WERI-Rb-1 (cell line): ENCODE data around the gene GRIK3.

Source experiments
- DNase-seq: peaks from one replicate; pipeline ENCODE4 v3.0.0-alpha.2; 2020
- H3K27ac ChIP-seq: fragments of 250-450 bp; sonication (Bioruptor Pico); 2 replicates; pipeline ENCODE4 v1.5.1; 2020; ENCODE audit warnings: mild to moderate bottlenecking, moderate library complexity
- H3K27me3 ChIP-seq: fragments of 250-450 bp; sonication (Bioruptor Pico); 2 replicates; pipeline ENCODE4 v1.5.1; 2021; ENCODE audit warnings: mild to moderate bottlenecking, low read depth, moderate library complexity; ENCODE audit not compliant: insufficient read depth, severe bottlenecking
- H3K36me3 ChIP-seq: fragments of 250-450 bp; sonication (Bioruptor Pico); 2 replicates; pipeline ENCODE4 v1.5.1; 2020; ENCODE audit warnings: mild to moderate bottlenecking, moderate library complexity
- H3K4me3 ChIP-seq: 2 replicates; pipeline ENCODE4 v1.5.1; 2011; ENCODE audit warnings: low read depth, mild to moderate bottlenecking, control low read depth, low read length
- H3K9me3 ChIP-seq: fragments of 250-450 bp; sonication (Bioruptor Pico); 2 replicates; pipeline ENCODE4 v1.5.1; 2021; ENCODE audit warnings: mild to moderate bottlenecking, moderate library complexity; ENCODE audit not compliant: severe bottlenecking
- TF ChIP-seq, protein P1 (sequence below): IDR thresholded peaks from 2 replicates; pipeline ENCODE4 v1.5.1; 2011; ENCODE audit warnings: low read depth, mild to moderate bottlenecking, control low read depth, inconsistent platforms, low read length

Gene GRIK3

GRCh38 chr1:36786425-36786824, 247.9 kb downstream of the GRIK3 start:
- TF ChIP-seq, protein P1, sequence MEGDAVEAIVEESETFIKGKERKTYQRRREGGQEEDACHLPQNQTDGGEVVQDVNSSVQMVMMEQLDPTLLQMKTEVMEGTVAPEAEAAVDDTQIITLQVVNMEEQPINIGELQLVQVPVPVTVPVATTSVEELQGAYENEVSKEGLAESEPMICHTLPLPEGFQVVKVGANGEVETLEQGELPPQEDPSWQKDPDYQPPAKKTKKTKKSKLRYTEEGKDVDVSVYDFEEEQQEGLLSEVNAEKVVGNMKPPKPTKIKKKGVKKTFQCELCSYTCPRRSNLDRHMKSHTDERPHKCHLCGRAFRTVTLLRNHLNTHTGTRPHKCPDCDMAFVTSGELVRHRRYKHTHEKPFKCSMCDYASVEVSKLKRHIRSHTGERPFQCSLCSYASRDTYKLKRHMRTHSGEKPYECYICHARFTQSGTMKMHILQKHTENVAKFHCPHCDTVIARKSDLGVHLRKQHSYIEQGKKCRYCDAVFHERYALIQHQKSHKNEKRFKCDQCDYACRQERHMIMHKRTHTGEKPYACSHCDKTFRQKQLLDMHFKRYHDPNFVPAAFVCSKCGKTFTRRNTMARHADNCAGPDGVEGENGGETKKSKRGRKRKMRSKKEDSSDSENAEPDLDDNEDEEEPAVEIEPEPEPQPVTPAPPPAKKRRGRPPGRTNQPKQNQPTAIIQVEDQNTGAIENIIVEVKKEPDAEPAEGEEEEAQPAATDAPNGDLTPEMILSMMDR = no peak
- Histone ChIP-seq H3K27ac (no peak overlapping the region), H3K9me3 (peaks cover 4% of the 10 kb centered on the region), H3K4me3 (no peak overlapping the region), H3K36me3 (no peaks in the 10 kb centered on the region), H3K27me3 (no peaks in the 10 kb centered on the region)
- no peak for DNase-seq

GRCh38 chr1:36784147-36784859, 250.0 kb downstream of the GRIK3 start:
- Histone ChIP-seq H3K27ac (no peak overlapping the region), H3K36me3 (no peaks in the 10 kb centered on the region), H3K4me3 (no peak overlapping the region), H3K27me3 (no peaks in the 10 kb centered on the region), H3K9me3 (peaks cover 2% of the 10 kb centered on the region)
- TF ChIP-seq, protein P1 = no peak
- no peak for DNase-seq

- Histone ChIP-seq H3K4me3 (no peak overlapping the region), H3K27me3 (no peaks in the 10 kb centered on the region), H3K36me3 (no peaks in the 10 kb centered on the region), H3K27ac (no peak overlapping the region; the same call in 1 of the 2 replicates), H3K9me3 (peaks cover 2% of the 10 kb centered on the region)
- DNase-seq = no peak
- TF ChIP-seq, protein P1 = no peak
These were observed 250.8 kb downstream of the GRIK3 start for GRCh38 chr1:36783475-36783874.

DNA sequence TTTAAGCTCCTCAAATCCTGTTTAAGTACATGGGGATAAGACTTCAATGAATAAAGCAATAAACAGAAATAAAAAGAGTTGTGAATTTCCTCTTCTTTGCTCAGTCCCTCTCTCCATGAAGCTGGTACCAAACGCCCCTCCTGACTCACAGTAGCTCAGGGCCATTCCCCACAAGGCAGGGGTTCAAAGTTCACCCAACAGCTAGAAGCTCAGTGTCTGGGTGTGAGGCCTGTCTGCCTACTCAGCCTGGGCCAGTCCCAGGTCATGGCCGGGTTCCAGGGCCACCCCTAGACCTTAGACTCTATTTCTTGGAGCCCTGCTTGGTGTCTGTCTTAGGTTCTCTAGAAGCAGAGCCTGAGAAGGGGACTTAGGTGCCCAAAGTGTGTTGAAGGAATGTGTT, 251.5 kb downstream of the GRIK3 start:
- Histone ChIP-seq H3K9me3 (peaks cover 2% of the 10 kb centered on the region), H3K27me3 (no peaks in the 10 kb centered on the region)

DNA sequence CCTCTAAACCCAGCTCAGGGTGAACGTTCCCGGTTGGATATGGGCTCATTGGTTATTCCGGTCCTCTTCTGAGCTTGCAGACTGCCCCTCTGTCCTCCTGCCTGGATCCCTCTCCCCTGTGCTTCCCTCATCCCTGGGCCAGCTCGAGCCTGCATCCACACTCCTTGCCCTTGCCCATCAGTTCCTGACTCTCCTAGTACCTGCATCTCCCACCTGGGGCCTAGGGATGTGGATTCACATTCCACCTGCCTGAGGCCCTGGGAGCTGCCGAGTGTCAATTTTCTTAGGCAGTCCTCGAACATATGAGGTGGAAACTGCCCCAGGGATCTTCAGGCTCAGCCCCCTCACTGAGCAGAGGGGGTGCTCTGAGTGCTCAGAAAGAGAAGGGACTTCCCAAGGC, 252.2 kb downstream of the GRIK3 start:
- TF ChIP-seq, protein P1 = no peak
- Histone ChIP-seq H3K27me3 (no peaks in the 10 kb centered on the region), H3K4me3 (no peak overlapping the region), H3K9me3 (peaks cover 2% of the 10 kb centered on the region), H3K27ac (peak overlapping the region; percentile 37), H3K36me3 (no peaks in the 10 kb centered on the region)
- no peak for DNase-seq

More for the DNA sequence above, 251.5 kb downstream of the GRIK3 start:
- Histone ChIP-seq H3K4me3 (no peak overlapping the region), H3K36me3 (no peaks in the 10 kb centered on the region), H3K27ac (peak overlapping the region; percentile 37)
- TF ChIP-seq, protein P1 = no peak
- no peak for DNase-seq

- H3K9me3 ChIP-seq = peaks cover 2% of the 10 kb centered on the region
- H3K36me3 ChIP-seq = no peaks in the 10 kb centered on the region
- H3K4me3 ChIP-seq = no peak overlapping the region
- H3K27me3 ChIP-seq = no peaks in the 10 kb centered on the region
- TF ChIP-seq, protein P1 = no peak
- no peak for DNase-seq
- H3K27ac ChIP-seq = no peak overlapping the region
These were observed 253.2 kb downstream of the GRIK3 start for GRCh38 chr1:36781098-36781497.
